Measurements from ENCODE around the gene PRKRA. TPM values are rescaled to one million over a fixed set of nuclear protein-coding genes. Genes with fewer than 3 reads are reported as not detected.

The PRKRA gene
- total RNA-seq, 1 donor from 2014 or later, result 69.5 TPM

GRCh38 chr2:178479758-178480226 is 28.8 kb upstream of the PRKRA start:
- no peaks in the 10 kb centered on the region for H3K36me3 Mint-ChIP-seq
- peak overlapping the region; percentile 99 for H3K4me3 Mint-ChIP-seq
- peaks cover 32% of the 10 kb centered on the region for H3K4me1 Mint-ChIP-seq (ENCODE audit: unreplicated experiment)
- no peaks in the 10 kb centered on the region for H3K9me3 Mint-ChIP-seq
- DNase-seq (ENCODE audit: extremely low spot score, unreplicated experiment), result no peak
- peak overlapping the region; percentile 99 for H3K27ac Mint-ChIP-seq
- H3K27me3 Mint-ChIP-seq, result no peaks in the 10 kb centered on the region
- no peak for TF ChIP-seq CTCF (conservative IDR thresholded peaks at IDR 0.05)

GRCh38 chr2:178479275-178479616 is 28.3 kb upstream of the PRKRA start:
- no peaks in the 10 kb centered on the region for H3K27me3 Mint-ChIP-seq
- peak overlapping the region; percentile 99 for H3K4me3 Mint-ChIP-seq
- H3K9me3 Mint-ChIP-seq, result no peaks in the 10 kb centered on the region
- no peaks in the 10 kb centered on the region for H3K36me3 Mint-ChIP-seq
- TF ChIP-seq CTCF (conservative IDR thresholded peaks at IDR 0.05), result no peak
- DNase-seq (ENCODE audit: extremely low spot score, unreplicated experiment), result no peak
- H3K4me1 Mint-ChIP-seq (ENCODE audit: unreplicated experiment), result peaks cover 27% of the 10 kb centered on the region
- peak overlapping the region; percentile 99 for H3K27ac Mint-ChIP-seq

GRCh38 chr2:178478439-178479274 is 27.7 kb upstream of the PRKRA start, which contains the start of gene FKBP7:
Gene FKBP7 (minus strand): TSS chr2:178478600. CDS start chr2:178478499, 101 bp downstream.
- Mint-ChIP-seq H3K36me3 (no peaks in the 10 kb centered on the region), H3K27ac (peak within 1 kb of the TSS; percentile 99), H3K27me3 (no peaks in the 10 kb centered on the region), H3K4me3 (peak within 1 kb of the TSS; percentile 99), H3K9me3 (no peaks in the 10 kb centered on the region), H3K4me1 (ENCODE audit: unreplicated experiment) (peaks cover 28% of the 10 kb centered on the region)
- peak; percentile 85 for DNase-seq (ENCODE audit: extremely low spot score, unreplicated experiment)
- peak; percentile 76 for TF ChIP-seq CTCF (conservative IDR thresholded peaks at IDR 0.05)

GRCh38 chr2:178478130-178478438 is 27.1 kb upstream of the PRKRA start:
- TF ChIP-seq CTCF (conservative IDR thresholded peaks at IDR 0.05), result no peak
- DNase-seq (ENCODE audit: extremely low spot score, unreplicated experiment), result no peak
- Mint-ChIP-seq H3K36me3 (no peaks in the 10 kb centered on the region), H3K27ac (peak overlapping the region; percentile 99), H3K4me1 (ENCODE audit: unreplicated experiment) (peaks cover 32% of the 10 kb centered on the region), H3K4me3 (peak overlapping the region; percentile 99), H3K9me3 (no peaks in the 10 kb centered on the region), H3K27me3 (no peaks in the 10 kb centered on the region)

GRCh38 chr2:178477443-178478129 is 26.6 kb upstream of the PRKRA start:
- Mint-ChIP-seq H3K27me3 (no peaks in the 10 kb centered on the region), H3K9me3 (no peaks in the 10 kb centered on the region), H3K4me1 (ENCODE audit: unreplicated experiment) (peaks cover 28% of the 10 kb centered on the region), H3K4me3 (peak overlapping the region; percentile 99), H3K36me3 (no peaks in the 10 kb centered on the region), H3K27ac (peak overlapping the region; percentile 99)
- no peak for TF ChIP-seq CTCF (conservative IDR thresholded peaks at IDR 0.05)
- DNase-seq (ENCODE audit: extremely low spot score, unreplicated experiment), result no peak
